Activated T-cell treated with anti-CD3 and anti-CD28 coated beads for 1 hour (primary cell): Measurements from ENCODE around the gene CCDC90B.

Experiments used
- DNase-seq: peaks from one replicate; pipeline ENCODE4 v3.0.0-alpha.2; 2020; ENCODE audit warnings: low read depth

Gene CCDC90B

DNA sequence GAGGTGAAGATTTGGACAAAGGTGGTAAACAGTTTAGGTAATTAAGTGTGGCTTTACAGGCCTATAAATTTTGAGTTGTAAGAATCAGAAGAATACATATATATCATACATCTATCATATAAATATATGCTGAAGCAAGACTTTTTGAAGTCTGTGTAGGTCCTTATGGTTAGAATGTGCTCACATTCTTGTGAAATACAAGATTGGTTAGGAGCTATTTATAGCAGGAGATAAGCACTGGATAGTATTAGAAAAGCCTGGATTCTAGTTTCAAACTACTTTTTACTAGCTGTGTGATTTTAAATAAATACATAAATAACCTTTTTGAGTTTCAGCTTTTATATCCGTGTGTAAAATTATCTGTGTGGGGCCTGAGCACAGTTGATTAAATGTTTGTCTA is 50.3 kb downstream of the CCDC90B start:
- no peak for DNase-seq

DNA sequence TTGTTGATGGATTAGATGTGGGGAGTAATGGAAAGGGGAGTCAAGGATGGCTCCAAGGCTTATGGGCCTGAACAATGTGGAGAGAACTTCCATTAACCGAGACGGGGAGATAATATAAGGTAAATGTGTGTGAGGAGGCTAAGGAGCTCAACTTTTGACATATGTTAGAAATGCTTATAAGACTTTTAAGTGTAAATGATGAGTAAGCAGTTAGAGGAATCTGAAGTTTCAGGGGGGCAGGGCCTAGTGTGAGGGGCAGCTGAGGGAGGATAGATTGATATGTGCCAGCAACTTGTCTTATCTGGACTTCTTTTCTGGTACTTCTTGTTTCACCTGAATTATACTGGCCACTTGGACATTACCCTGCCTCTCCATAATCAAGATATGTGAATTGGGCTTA is 62.7 kb downstream of the CCDC90B start:
- DNase-seq, result no peak

DNA sequence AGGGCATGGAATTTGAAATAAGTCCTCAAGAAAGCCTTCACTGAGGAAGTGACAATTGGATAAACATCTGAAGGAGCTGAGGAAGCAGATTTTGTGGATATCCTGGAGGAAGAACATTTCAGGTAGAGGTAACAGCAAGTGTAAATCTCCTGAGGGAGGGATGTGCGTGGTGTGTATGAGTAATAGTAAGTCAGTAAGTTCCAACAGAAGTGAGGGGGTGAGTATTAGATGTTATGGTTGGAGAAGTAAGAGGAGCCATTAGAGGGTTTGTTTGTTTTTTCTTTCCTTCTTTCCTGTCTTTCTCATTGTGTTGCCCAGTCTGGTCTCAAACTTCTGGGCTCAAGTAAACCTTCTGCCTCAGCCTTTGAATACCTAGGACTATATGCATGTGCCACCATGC is 63.7 kb downstream of the CCDC90B start:
- no peak for DNase-seq

DNA sequence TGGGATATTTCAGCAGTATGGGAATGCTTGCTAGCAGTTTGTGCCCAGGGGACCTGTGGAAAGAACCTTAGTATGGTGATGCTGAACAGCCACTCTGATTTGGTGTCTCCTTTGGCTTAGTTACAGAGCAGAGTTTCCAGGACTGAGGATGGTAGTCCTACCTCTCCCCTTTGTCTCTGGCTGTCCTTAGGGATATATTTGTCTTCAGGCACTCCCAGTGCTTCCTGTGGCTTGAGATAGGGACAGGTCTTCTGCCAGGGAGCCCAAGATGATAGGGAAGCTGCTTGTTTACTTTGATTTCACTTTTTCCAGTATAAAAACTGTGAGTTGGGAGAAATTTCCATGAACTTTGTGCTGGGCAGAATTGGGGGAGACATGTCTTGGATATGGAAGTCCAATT is 64.5 kb downstream of the CCDC90B start:
- no peak for DNase-seq

DNA sequence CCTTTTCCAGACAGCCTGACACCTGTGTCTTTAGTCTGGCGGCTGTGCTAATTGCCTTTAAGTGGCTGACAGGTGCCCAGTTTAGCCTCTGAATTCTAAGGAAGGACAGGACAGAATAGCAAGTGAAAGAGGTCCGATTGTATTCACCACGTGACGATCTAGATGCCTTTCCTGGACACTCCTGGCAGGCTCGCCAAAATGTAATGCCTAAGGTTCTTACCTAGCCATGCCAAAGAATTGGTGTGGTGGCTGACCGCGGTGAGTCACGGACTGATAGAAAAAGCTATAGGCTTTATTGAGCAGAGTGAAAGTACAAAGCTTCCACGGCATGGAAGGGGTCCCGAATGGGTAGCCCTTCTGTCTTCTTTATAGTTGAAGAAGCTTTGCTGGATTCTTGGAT is 65.9 kb downstream of the CCDC90B start:
- DNase-seq, result no peak

DNA sequence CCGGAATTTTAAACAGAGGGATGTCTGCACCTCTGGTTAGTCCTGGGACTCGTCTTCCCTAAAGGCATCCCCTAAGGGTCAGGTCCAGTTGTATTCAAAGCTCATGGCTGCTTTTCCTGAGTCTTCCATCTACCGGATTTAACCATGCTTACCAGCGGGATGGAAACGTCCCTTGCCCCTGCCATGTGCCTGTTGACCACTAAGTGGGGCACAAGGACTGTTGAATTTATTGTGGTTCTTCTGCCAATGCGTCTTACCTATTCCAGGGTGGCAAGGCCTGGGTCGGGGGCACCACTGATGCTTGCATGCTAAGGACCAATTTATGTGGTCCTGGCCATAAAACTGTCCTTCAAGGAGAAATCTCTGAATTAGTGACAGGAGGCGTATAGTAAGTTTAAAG is 67.1 kb downstream of the CCDC90B start:
- DNase-seq, result no peak
